Mesenchymal stem cell (in vitro differentiated cells and primary cell): ENCODE data around the gene MAN1C1.

Source experiments
- DNase-seq: peaks from one replicate; pipeline ENCODE4 v3.0.0-alpha.2; 2013
- H2AFZ ChIP-seq: one replicate; pipeline ENCODE4 v1.6.1; 2013; ENCODE audit warnings: low read depth, mild to moderate bottlenecking, control low read depth, inconsistent platforms, low read length, moderate library complexity
- H2AK5ac ChIP-seq: 2 replicates; pipeline ENCODE4 v1.6.1; 2013; ENCODE audit warnings: low read length, moderate library complexity, mild to moderate bottlenecking, inconsistent platforms; ENCODE audit not compliant: severe bottlenecking
- H2BK120ac ChIP-seq: one replicate; pipeline ENCODE4 v1.6.1; 2013; ENCODE audit warnings: low read depth, mild to moderate bottlenecking, inconsistent platforms, low read length, moderate library complexity
- H2BK12ac ChIP-seq, 2 experiments: one replicate each; pipeline ENCODE4 v1.6.1; 2013; ENCODE audit warnings: inconsistent platforms in 2 of 2, low read length in 2 of 2, mild to moderate bottlenecking in 2 of 2, moderate library complexity in 2 of 2, control low read depth in 1 of 2
- H2BK15ac ChIP-seq: one replicate; pipeline ENCODE4 v1.6.1; 2013; ENCODE audit warnings: mild to moderate bottlenecking, low read depth, inconsistent platforms; ENCODE audit not compliant: poor library complexity, severe bottlenecking
- H2BK5ac ChIP-seq: 2 replicates; pipeline ENCODE4 v1.6.1; 2013; ENCODE audit warnings: low read depth, mild to moderate bottlenecking, low read length, control low read depth, inconsistent platforms; ENCODE audit not compliant: poor library complexity, severe bottlenecking
- H3K14ac ChIP-seq, 2 experiments: one replicate each; pipeline ENCODE4 v1.6.1; 2013; ENCODE audit warnings: inconsistent platforms in 2 of 2, low read length in 2 of 2, control low read depth in 1 of 2, mild to moderate bottlenecking in 1 of 2, moderate library complexity in 1 of 2
- H3K18ac ChIP-seq, 2 experiments: one replicate each; pipeline ENCODE4 v1.6.1; 2013; ENCODE audit warnings: inconsistent platforms in 2 of 2, low read length in 2 of 2, control low read depth in 1 of 2, low read depth in 1 of 2, mild to moderate bottlenecking in 1 of 2
- H3K23ac ChIP-seq, 2 experiments: one replicate each; pipeline ENCODE4 v1.6.1; 2013; ENCODE audit warnings: inconsistent platforms in 2 of 2, low read length in 2 of 2, mild to moderate bottlenecking in 2 of 2, moderate library complexity in 2 of 2, control low read depth in 1 of 2
- H3K27ac ChIP-seq: 2 replicates; pipeline ENCODE4 v1.5.1; 2013; ENCODE audit warnings: mild to moderate bottlenecking, moderate library complexity, low read length, control low read depth, inconsistent platforms; ENCODE audit not compliant: poor library complexity, severe bottlenecking
- H3K27me3 ChIP-seq, 2 experiments: 2 replicates each; pipeline versions ENCODE4 v1.6.1 to v1.7.0; 2013; ENCODE audit warnings: low read length in 2 of 2, mild to moderate bottlenecking in 2 of 2, moderate library complexity in 2 of 2, control low read depth in 1 of 2, inconsistent platforms in 1 of 2; ENCODE audit not compliant: control insufficient read depth in 1 of 2, insufficient read depth in 1 of 2
- H3K36me3 ChIP-seq, 2 experiments: 2 replicates each; pipeline versions ENCODE4 v1.6.1 to v1.7.0; 2013; ENCODE audit warnings: low read length in 2 of 2, control low read depth in 1 of 2, inconsistent platforms in 1 of 2, low read depth in 1 of 2, mild to moderate bottlenecking in 1 of 2; ENCODE audit not compliant: insufficient read depth in 2 of 2, control insufficient read depth in 1 of 2
- H3K4ac ChIP-seq, 2 experiments: one replicate each; pipeline ENCODE4 v1.6.1; 2013; ENCODE audit warnings: inconsistent platforms in 2 of 2, low read length in 2 of 2, mild to moderate bottlenecking in 2 of 2, moderate library complexity in 2 of 2, control low read depth in 1 of 2, low read depth in 1 of 2
- H3K4me1 ChIP-seq: 2 replicates; pipeline ENCODE4 v1.6.1; 2013; ENCODE audit warnings: low read depth, low read length, control low read depth; ENCODE audit not compliant: control insufficient read depth, insufficient read depth
- H3K4me2 ChIP-seq: 2 replicates; pipeline ENCODE4 v1.6.1; 2013; ENCODE audit warnings: low read length, mild to moderate bottlenecking, inconsistent platforms; ENCODE audit not compliant: poor library complexity, severe bottlenecking
- H3K4me3 ChIP-seq, 2 experiments: 2 replicates each; pipeline versions ENCODE4 v1.5.1 to v1.7.0; 2013; ENCODE audit warnings: low read length in 2 of 2, mild to moderate bottlenecking in 2 of 2, control low read depth in 1 of 2, low read depth in 1 of 2; ENCODE audit not compliant: insufficient read depth in 1 of 2
- H3K79me1 ChIP-seq: replicated peaks from 2 replicates; pipeline ENCODE4 v1.6.1; 2013; ENCODE audit warnings: mild to moderate bottlenecking, control low read depth, low read length, inconsistent platforms; ENCODE audit not compliant: poor library complexity, severe bottlenecking
- H3K9ac ChIP-seq: 2 replicates; pipeline ENCODE4 v1.7.0; 2013; ENCODE audit warnings: mild to moderate bottlenecking, low read length, moderate library complexity
- H3K9me3 ChIP-seq: 2 replicates; pipeline ENCODE4 v1.7.0; 2013; ENCODE audit warnings: mild to moderate bottlenecking, low read length; ENCODE audit not compliant: control insufficient read depth
- H4K8ac ChIP-seq: one replicate; pipeline ENCODE4 v1.6.1; 2013; ENCODE audit warnings: inconsistent platforms, mild to moderate bottlenecking, low read length, moderate library complexity
- H4K91ac ChIP-seq: one replicate; pipeline ENCODE4 v1.6.1; 2013; ENCODE audit warnings: mild to moderate bottlenecking, low read length, inconsistent platforms
- WGBS: methylation state at CpG from one replicate; pipeline ENCODE4 v1.1.7; 2013; ENCODE audit warnings: mixed read lengths; 5-methylcytosine and 5-hydroxymethylcytosine counted together

MAN1C1 gene

DNA sequence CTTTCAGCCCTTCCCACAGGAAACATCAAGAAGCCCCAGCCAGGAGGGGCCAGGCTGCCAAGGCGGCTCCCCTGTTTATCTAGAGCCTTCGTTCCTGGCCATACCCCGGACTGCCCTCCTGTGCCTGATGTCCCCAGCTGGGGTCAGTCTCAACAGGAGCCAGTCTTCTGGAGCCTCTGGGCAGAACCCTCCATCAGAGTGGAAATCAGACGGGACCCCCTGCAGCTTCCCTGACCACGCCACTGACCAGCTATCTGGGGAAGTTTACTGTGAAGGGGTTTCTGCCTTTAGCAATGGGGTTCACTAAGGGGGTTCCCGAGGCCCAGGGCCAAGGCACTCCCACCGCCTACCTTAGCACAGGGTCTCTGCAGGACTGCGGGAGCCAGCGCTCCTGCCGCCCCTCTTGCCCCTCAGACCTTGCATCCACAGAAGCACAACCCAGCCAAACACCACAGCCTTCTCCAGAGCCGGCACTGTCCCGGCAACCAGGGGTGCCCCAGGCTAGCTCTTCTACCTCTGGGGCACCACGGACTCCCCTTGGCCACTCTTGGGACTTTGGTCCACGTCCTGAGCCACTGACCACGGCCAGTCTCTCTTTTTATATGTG lies 199.6 kb downstream of the MAN1C1 start:
- Histone ChIP-seq H2BK15ac (no peak overlapping the region), H4K91ac (no peak overlapping the region), H3K9me3 (no peaks in the 10 kb centered on the region), H3K27ac (no peak overlapping the region), H3K9ac (no peak overlapping the region), H3K36me3 (peaks cover 41 to 55% of the 10 kb centered on the region in 2 experiments), H3K27me3 (no peaks in the 10 kb centered on the region), H2AFZ (no peak overlapping the region), H2BK5ac (no peak overlapping the region), H2BK120ac (no peak overlapping the region), H3K4me1 (peaks cover 15% of the 10 kb centered on the region), H2AK5ac (no peak overlapping the region), H2BK12ac (no peak overlapping the region), H3K14ac (no peak overlapping the region), H3K4ac (no peak overlapping the region), H3K4me3 (peak overlapping the region in 1 of 2 experiments; percentile 12), H3K18ac (no peak overlapping the region), H3K79me1 (peaks cover 3% of the 10 kb centered on the region), H4K8ac (no peak overlapping the region), H3K4me2 (no peak overlapping the region), H3K23ac (no peak overlapping the region)
- no peak for DNase-seq
- WGBS: 96% methylated on average over 12 of the region's 15 CpGs

DNA sequence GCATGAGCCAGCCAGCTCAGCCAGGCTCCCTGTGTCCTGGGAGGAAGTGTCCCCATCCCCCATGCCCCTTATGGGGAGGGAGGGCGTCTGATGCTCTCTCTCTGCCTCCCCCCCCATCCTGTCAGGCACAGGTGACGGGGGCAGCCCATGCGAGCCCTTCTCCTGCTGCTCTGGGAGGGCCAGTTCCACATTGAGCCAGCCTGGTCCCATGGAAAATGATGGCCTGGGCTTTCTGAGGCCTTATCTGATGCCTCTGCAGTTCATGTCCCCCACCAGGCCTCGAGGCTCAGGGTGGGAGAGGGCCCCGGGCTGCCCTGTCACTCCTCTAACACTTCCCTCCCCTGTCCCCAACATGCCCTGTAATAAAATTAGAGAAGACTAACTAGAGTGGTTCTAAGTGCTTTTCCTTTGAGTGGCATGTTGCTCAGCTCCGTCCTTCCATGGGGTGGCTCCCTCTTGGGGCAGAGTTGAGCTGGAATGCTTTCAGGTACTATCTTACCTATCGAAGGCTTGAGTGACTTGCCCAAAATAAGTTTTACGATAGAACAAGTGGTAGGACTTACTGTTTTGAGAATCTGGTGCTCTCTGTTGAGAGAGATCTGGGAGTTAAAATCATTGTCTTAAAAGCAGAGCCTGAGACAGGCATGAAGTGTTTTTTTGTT lies 201.4 kb downstream of the MAN1C1 start:
- no peak overlapping the region for H3K23ac ChIP-seq
- H2BK12ac ChIP-seq: no peak overlapping the region
- no peaks in the 10 kb centered on the region for H3K27me3 ChIP-seq
- 49% methylated on average over 6 of the region's 8 CpGs for WGBS
- H2BK15ac ChIP-seq: no peak overlapping the region
- H3K18ac ChIP-seq: no peak overlapping the region
- H3K36me3 ChIP-seq: peaks cover 35 to 37% of the 10 kb centered on the region in 2 experiments
- peak overlapping the region; percentile 96 for H3K9ac ChIP-seq
- H2AK5ac ChIP-seq: no peak overlapping the region
- no peak overlapping the region for H2BK120ac ChIP-seq
- no peak for DNase-seq
- H4K91ac ChIP-seq: peak overlapping the region; percentile 64
- no peak overlapping the region for H3K4me3 ChIP-seq
- no peak overlapping the region for H3K27ac ChIP-seq
- peaks cover 24% of the 10 kb centered on the region for H3K4me1 ChIP-seq
- H3K79me1 ChIP-seq: peaks cover 8% of the 10 kb centered on the region
- H3K4me2 ChIP-seq: no peak overlapping the region
- no peak overlapping the region for H3K4ac ChIP-seq
- no peak overlapping the region for H3K14ac ChIP-seq
- H2BK5ac ChIP-seq: no peak overlapping the region
- no peak overlapping the region for H2AFZ ChIP-seq
- H3K9me3 ChIP-seq: no peaks in the 10 kb centered on the region
- peak overlapping the region; percentile 8 for H4K8ac ChIP-seq

GRCh38 chr1:25818569-25818968 lies 202.0 kb downstream of the MAN1C1 start:
- no peak for DNase-seq
- H3K4ac ChIP-seq: peak overlapping the region; percentile 8 to 20
- peak overlapping the region; percentile 78 for H3K27ac ChIP-seq
- H3K4me2 ChIP-seq: peak overlapping the region; percentile 81
- peaks cover 33 to 38% of the 10 kb centered on the region in 2 experiments for H3K36me3 ChIP-seq
- peak overlapping the region; percentile 96 for H3K9ac ChIP-seq
- no peaks in the 10 kb centered on the region for H3K9me3 ChIP-seq
- H2AK5ac ChIP-seq: peak overlapping the region; percentile 67
- peak overlapping the region; percentile 6 to 80 for H3K18ac ChIP-seq
- no peak overlapping the region for H3K14ac ChIP-seq
- peak overlapping the region; percentile 52 to 61 for H2BK12ac ChIP-seq
- peak overlapping the region; percentile 27 for H2BK120ac ChIP-seq
- no peak overlapping the region for H2BK15ac ChIP-seq
- no peak overlapping the region for H2AFZ ChIP-seq
- H4K8ac ChIP-seq: peak overlapping the region; percentile 71
- no peak overlapping the region for H2BK5ac ChIP-seq
- 85% methylated on average over 6 of the region's 6 CpGs for WGBS
- peak overlapping the region in 1 of 2 experiments; percentile 97 for H3K4me3 ChIP-seq
- H3K79me1 ChIP-seq: peaks cover 14% of the 10 kb centered on the region
- no peaks in the 10 kb centered on the region for H3K27me3 ChIP-seq
- H3K4me1 ChIP-seq: peaks cover 24% of the 10 kb centered on the region
- H4K91ac ChIP-seq: no peak overlapping the region
- no peak overlapping the region for H3K23ac ChIP-seq

- peak within 1 kb of the TSS; percentile 97 for H4K8ac ChIP-seq
- peak within 1 kb of the TSS in 1 of 2 experiments; percentile 10 for H3K23ac ChIP-seq
- H3K4me3 ChIP-seq: peak within 1 kb of the TSS; percentile 83 to 97
- peak within 1 kb of the TSS; percentile 48 for H2BK5ac ChIP-seq
- H2BK15ac ChIP-seq: peak within 1 kb of the TSS; percentile 85
- H3K79me1 ChIP-seq: peaks cover 23% of the 10 kb centered on the region
- H3K27me3 ChIP-seq: no peaks in the 10 kb centered on the region
- peak within 1 kb of the TSS in 1 of 2 experiments; percentile 30 for H3K14ac ChIP-seq
- H2AFZ ChIP-seq: peak within 1 kb of the TSS; percentile 79
- H2BK120ac ChIP-seq: peak within 1 kb of the TSS; percentile 74
- DNase-seq: peak; percentile 83
- peak within 1 kb of the TSS; percentile 96 for H3K9ac ChIP-seq
- H2AK5ac ChIP-seq: peak within 1 kb of the TSS; percentile 67
- peak within 1 kb of the TSS; percentile 86 to 90 for H3K18ac ChIP-seq
- peak within 1 kb of the TSS; percentile 40 to 86 for H3K4ac ChIP-seq
- H3K4me1 ChIP-seq: peaks cover 24% of the 10 kb centered on the region
- peak within 1 kb of the TSS; percentile 78 for H3K27ac ChIP-seq
- WGBS: under 1% methylated on average over 58 of the region's 64 CpGs
- peak within 1 kb of the TSS in 1 of 2 experiments; percentile 61 for H2BK12ac ChIP-seq
- H4K91ac ChIP-seq: peak within 1 kb of the TSS; percentile 87
- H3K4me2 ChIP-seq: peak within 1 kb of the TSS; percentile 81
- H3K9me3 ChIP-seq: no peaks in the 10 kb centered on the region
- peaks cover 25 to 28% of the 10 kb centered on the region in 2 experiments for H3K36me3 ChIP-seq
Measured at GRCh38 chr1:25819491-25820246, 203.1 kb downstream of the MAN1C1 start, which contains the start of gene MTFR1L. TSS of gene MTFR1L (plus strand) at chr1:25819954. CDS start at chr1:25823105, 3,151 bp downstream.
